ENCODE measurements around the gene APOC3. TPM values are rescaled to one million over a fixed set of nuclear protein-coding genes. Genes with fewer than 3 reads are reported as not detected.
"Not testable (repeated sequence)": the region's sequence is repeated elsewhere in the genome, so short reads cannot be mapped to it uniquely, and the experiment has no call there.

The APOC3 gene
- not detected for polyA plus RNA-seq (2013, experiment 1 of 2; ENCODE audit: insufficient read length)
- polyA plus RNA-seq (2013, experiment 2 of 2; ENCODE audit: insufficient read length): not detected

DNA sequence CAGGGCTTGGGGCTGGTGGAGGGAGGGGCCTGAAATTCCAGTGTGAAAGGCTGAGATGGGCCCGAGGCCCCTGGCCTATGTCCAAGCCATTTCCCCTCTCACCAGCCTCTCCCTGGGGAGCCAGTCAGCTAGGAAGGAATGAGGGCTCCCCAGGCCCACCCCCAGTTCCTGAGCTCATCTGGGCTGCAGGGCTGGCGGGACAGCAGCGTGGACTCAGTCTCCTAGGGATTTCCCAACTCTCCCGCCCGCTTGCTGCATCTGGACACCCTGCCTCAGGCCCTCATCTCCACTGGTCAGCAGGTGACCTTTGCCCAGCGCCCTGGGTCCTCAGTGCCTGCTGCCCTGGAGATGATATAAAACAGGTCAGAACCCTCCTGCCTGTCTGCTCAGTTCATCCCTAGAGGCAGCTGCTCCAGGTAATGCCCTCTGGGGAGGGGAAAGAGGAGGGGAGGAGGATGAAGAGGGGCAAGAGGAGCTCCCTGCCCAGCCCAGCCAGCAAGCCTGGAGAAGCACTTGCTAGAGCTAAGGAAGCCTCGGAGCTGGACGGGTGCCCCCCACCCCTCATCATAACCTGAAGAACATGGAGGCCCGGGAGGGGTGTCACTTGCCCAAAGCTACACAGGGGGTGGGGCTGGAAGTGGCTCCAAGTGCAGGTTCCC lies at the start of gene APOC3:
APOC3 (plus strand) TSS at position 383 of the 659 bp plus-strand sequence. CDS start 676 bp downstream, outside the sequence.
- peak; percentile 59 for DNase-seq

GRCh38 chr11:116782728-116783127 lies 47.0 kb upstream of the APOC3 start:
- no peak for DNase-seq

- no peak for DNase-seq
These were observed 43.4 kb upstream of the APOC3 start for GRCh38 chr11:116786326-116786725.

- no peak for DNase-seq
These were observed 42.7 kb upstream of the APOC3 start for GRCh38 chr11:116786966-116787365.

DNA sequence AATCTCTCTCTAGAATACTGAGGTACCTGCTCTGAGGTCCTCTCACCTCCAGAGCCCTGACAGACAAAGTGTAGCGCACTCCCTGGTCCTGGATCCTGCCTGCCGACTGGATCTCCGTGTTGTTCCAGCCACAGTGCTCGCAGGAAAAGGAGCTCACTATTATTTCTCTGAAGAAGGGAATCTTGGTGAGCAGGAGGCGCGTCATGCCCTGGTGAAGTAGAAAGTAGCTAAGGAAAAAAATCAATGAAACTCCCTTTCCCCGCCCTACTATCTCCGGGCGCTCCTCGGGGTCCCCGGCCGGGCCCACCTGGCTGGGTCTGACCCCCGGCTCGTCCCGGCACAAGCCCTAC lies 42.3 kb upstream of the APOC3 start:
- no peak for DNase-seq

GRCh38 chr11:116787786-116788486 lies 41.8 kb upstream of the APOC3 start, which contains the start of gene ZPR1:
Gene ZPR1 (minus strand): TSS chr11:116788023. CDS start chr11:116787990, 33 bp downstream.
- peak; percentile 66 for DNase-seq

DNA sequence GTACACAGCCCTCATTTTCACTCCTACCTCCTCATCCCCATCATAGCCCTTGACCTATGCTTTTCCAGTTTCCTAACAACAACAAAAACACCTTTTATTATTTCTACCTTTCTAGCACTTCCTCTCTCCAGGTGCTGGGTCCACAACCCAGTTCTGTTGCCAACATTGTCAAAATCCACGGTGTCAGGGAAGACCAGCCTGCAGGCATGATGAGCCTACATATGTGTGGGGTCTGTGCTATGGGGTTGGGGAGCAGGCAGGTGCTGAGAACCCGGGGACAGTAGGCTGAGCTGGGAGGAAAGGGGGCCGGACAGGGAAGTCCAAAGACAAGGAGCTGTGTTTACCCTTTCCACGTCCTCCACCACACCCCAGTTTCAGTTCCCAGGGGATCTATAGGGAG lies 41.2 kb upstream of the APOC3 start:
- no peak for DNase-seq

DNA sequence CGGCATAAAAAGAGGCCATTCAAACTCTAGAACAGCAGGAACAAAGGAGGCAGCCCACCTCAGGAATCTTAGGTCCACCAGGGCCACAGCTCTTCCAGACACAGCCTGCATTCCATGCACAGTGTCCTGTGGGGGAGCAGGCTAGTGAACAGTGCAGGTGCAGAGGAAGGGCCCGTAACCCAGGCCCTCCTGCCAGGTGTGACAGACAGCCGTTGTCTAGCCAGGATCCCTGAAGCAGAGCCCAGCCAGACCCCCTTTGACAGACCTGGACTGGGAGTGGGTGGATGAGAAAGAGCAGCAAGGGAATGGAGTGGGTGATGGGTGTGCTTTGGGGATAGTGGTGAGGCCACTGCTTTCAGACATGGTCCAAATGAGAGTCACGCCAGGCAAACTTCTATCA lies 40.7 kb upstream of the APOC3 start:
- no peak for DNase-seq

DNA sequence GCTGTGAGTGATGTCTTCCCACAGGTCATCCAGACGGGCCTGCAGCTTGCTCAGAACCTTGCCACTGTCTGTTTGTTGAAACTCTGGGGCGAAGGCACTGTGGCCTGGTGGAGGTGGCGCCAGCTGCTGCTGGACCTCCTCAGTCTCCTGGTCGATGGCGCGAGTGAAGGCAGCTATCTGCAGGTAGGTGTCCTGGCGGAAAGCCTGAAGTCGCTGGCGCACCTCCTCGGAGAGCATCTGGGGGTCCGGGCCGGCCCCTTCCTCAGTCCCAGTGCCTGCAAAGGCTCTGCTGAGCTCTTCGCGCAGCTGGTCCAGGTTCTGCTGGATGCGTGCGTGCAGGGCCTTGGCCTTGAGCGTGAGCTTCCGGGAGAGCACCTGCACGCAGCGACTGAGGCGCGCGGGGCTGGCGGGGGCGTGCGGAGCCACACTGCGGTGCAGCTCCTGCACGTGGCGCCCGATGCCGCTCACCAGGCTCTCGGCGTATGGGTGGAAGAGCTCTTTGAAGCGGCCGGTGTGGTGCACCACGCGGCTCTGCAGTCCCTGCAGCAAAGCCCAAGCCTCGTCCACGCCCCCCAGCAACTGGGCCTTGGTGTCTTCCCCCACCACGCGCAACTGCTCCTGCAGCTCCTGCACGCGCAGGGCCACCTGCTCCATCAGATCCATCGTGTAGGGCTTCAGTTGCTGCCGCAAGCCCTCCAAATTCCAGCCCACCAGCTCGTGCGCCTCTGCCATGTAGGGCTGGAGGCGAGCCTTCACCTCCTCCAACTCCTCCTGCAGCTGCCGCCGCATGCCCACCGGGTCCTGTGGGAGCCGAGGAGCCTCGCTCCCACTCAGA lies 39.3 kb upstream of the APOC3 start:
- no peak for DNase-seq

DNA sequence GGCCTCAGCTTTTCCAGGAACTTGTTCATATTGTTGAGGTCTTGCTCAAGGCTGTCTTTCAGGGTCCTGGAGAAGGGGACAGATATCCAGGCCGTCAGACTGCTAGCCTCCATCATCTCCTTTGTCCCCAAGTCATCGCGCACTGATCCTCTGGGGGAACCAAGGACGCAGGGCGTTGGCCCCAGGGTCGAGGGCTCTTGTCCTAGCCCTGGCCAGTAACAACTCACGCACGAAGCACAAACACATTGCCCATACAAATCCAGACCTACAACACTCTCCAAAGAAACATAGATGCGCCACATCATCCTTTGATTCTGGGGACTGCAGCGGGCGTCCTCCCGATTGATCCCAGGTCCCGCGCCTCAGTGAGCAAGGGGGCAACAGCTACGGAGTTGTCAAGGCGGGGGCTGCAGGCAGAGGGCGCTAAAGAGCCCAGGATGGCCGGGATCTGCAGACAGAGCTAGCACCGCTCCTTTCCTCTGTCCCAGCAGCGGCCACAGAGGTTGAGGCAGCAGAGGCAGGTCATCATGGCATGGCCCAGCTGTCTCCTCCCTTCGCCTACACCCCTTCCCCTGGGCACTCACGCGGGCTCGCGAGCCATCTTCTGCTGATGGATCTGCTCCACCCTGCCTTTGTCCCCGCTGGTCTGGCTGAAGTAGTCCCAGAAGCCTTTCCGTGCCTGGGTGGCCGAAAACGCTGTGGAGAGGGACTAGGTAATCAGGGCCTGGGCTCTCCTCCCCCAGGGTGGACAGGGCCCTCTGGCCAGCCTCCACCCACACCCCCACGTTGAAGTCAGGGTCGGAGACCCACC lies 38.5 kb upstream of the APOC3 start:
- peak; percentile 57 for DNase-seq

- DNase-seq: no peak
These were observed 37.9 kb upstream of the APOC3 start, which contains the start of gene APOA5 for GRCh38 chr11:116791813-116792143. Gene APOA5 (minus strand): TSS chr11:116791879. CDS start chr11:116791860, 19 bp downstream.

DNA sequence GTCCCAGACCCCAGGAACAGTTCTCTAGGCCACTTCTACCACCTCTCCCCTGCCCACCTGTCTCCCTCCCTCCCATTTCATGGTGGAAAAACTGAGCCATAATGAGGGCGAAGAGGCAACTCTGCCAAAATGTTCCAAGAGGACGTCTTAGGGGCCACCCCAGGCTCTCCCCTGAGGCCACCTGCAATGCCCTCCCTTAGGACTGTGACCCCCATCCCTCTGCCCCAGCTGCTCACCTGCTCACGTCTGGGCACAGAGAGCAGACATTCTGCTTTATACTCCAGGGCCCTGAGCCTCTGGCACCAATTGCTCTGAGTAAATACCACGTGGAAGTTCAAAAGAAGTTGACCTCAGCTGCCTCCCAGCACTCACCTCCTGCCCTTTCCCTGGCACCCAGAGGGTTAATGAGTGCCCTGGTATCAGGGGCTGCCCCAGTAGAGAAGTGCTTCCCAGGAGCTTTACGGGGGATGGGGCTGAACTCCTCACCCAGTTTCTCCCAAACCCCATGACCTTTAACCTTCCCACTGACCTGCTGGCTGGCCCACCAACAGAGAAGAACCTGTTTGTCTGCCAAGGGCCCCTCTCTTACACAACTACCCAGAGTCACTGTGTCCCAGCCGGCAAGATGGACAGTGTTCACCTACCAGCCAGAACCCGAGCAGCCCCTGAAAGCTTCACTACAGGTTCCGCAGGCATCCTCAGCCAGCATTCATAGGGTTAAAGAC lies 37.4 kb upstream of the APOC3 start:
- no peak for DNase-seq

GRCh38 chr11:116792869-116793771 lies 36.6 kb upstream of the APOC3 start:
- DNase-seq: peak; percentile 75

DNA sequence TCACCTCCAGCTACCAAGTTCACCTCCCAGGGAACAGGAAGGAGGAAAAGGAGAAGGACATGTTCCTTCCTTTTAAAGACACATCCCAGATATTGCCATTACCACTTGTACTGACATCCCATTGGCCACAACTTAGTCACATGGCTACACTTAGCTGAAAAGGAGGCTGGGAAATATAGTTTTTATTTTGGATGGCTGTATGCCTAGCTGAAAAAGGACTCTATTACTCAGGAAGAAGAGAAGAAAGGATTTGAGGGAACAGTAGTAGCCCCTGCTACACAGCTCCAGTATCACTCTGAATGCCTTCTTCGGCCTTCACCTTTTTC lies 36.0 kb upstream of the APOC3 start:
- DNase-seq: no peak

DNA sequence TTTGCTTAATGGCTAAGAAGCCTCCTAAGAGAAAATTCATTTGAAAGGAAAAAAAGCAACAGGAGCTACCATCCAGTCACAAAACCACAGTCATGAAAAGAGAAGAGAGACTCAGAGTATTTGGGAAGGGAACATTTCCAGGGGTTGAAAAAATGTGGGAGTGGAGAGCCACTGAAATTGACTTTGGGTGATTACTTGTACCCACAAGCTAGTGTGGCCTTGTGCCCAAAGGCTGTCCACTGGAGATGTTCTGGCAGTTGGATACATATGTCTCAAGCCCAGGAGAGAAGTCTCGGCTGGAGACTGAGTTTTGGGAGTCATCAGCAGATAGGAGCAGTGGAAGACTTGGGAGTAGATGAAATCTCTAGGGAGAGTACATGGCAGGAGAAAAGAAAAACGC lies 34.9 kb upstream of the APOC3 start:
- DNase-seq: no peak

DNA sequence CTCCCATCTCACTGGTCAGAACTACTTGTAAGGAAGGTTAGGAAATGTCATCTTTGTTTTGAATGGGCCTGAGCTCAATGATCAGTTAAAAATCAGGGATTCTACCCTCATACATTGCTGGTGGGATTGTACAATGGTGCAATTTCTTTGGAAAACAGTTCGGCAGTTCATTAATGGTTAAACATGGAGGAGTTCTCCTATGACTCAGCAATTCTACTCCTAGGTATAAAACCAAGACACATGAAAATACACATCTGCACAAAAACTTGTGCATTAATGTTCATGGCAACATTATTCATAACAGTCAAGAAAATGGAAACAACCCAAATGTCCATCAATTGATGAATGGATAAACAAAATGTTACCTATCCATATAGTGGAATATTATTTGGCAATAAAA lies 33.2 kb upstream of the APOC3 start:
- DNase-seq: no peak

DNA sequence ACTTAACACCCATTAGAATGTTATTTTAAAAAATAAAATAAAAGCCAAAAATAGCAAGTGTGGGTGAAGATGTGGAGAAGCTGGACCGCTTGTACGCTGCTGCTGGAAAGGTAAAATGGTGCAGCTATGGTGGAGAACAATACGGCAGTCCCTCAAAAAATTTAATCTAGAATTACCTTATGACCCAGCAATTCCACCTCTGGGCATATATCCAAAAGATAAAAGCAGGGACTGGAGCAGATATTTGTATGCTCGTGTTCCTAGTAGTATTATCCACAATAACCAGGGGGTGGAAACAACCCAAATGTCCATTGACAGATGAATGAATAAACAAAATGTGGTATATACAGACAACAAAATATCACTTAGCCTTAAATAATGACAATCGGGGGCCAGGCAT lies 31.9 kb upstream of the APOC3 start:
- DNase-seq: no peak

GRCh38 chr11:116798368-116798767 lies 31.3 kb upstream of the APOC3 start:
- no peak for DNase-seq

- DNase-seq: no peak
These were observed 29.1 kb upstream of the APOC3 start for GRCh38 chr11:116800610-116801009.

DNA sequence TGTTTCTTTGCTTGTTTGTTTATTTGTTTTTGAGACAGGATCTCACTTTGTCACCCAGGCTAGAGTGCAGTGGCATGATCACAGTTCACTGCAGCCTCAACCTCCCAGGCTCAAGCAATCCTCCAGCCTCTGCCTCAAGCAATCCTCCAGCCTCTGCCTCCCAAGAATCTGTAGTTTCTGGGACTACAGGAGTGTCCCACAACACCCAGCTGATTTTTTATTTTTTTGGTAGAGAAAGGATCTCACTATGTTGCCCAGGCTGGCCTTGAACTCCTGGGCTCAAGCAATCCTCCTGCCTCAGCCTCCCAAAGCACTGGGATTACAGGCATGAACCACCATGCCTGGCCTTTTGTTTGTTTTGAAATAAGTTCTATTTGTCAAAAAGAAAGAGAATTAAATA lies 28.0 kb upstream of the APOC3 start:
- not testable (repeated sequence) for DNase-seq

- no peak for DNase-seq
These were observed 25.7 kb upstream of the APOC3 start for GRCh38 chr11:116804001-116804400.

All from fibroblast of skin of abdomen (primary cell).